ENCODE measurements around the gene FKBP1A.
A peak's percentile ranks its signal among the peaks of the same experiment; 100 is the strongest.

Gene FKBP1A

GRCh38 chr20:1381753-1382591, 10.9 kb downstream of the FKBP1A start:
- TF ChIP-seq SNAI2 (CRISPR knock-in tag; IDR thresholded peaks at IDR 0.05) (no peak), ARNTL (CRISPR knock-in tag; IDR thresholded peaks at IDR 0.05; ENCODE audit: borderline replicate concordance, low read depth) (no peak), POU6F1 (CRISPR knock-in tag; IDR thresholded peaks at IDR 0.05; ENCODE audit: borderline replicate concordance, low read depth) (no peak), TOX (CRISPR knock-in tag; IDR thresholded peaks at IDR 0.05; ENCODE audit: borderline replicate concordance) (no peak), ZC3H10 (CRISPR knock-in tag; IDR thresholded peaks at IDR 0.05) (no peak), PPARA (CRISPR knock-in tag; IDR thresholded peaks at IDR 0.05; ENCODE audit: borderline replicate concordance) (no peak), ZFP3 (CRISPR knock-in tag; IDR thresholded peaks at IDR 0.05) (no peak), ZNF565 (CRISPR knock-in tag; conservative IDR thresholded peaks at IDR 0.05; ENCODE audit: low read depth) (no peak), ISL1 (CRISPR knock-in tag; IDR thresholded peaks at IDR 0.05) (no peak), ZNF70 (CRISPR knock-in tag; IDR thresholded peaks at IDR 0.05) (no peak), CSRNP3 (CRISPR knock-in tag; IDR thresholded peaks at IDR 0.05) (no peak), BACH2 (CRISPR knock-in tag; IDR thresholded peaks at IDR 0.05; ENCODE audit: borderline replicate concordance) (no peak), TCF4 (CRISPR knock-in tag; IDR thresholded peaks at IDR 0.05; ENCODE audit: borderline replicate concordance) (no peak)
- ATAC-seq = peak; percentile 20; the same call in 1 of the 3 replicates

- TF ChIP-seq CSRNP3 (CRISPR knock-in tag; IDR thresholded peaks at IDR 0.05) = no peak
- no peak for TF ChIP-seq CSDC2 (CRISPR knock-in tag; IDR thresholded peaks at IDR 0.05)
- no peak for TF ChIP-seq GLIS3 (CRISPR knock-in tag; IDR thresholded peaks at IDR 0.05)
- no peak for TF ChIP-seq PATZ1 (CRISPR knock-in tag; IDR thresholded peaks at IDR 0.05; ENCODE audit: borderline replicate concordance)
- no peak for TF ChIP-seq RARB (CRISPR knock-in tag; IDR thresholded peaks at IDR 0.05)
- no peak for TF ChIP-seq ESRRG (CRISPR knock-in tag; IDR thresholded peaks at IDR 0.05)
- no peak for TF ChIP-seq TSHZ2 (CRISPR knock-in tag; IDR thresholded peaks at IDR 0.05)
- TF ChIP-seq OSR1 (CRISPR knock-in tag; IDR thresholded peaks at IDR 0.05) = no peak
- TF ChIP-seq POU6F1 (CRISPR knock-in tag; IDR thresholded peaks at IDR 0.05; ENCODE audit: borderline replicate concordance, low read depth) = no peak
- TF ChIP-seq ZNF8 (CRISPR knock-in tag; IDR thresholded peaks at IDR 0.05) = no peak
- TF ChIP-seq CREB5 (CRISPR knock-in tag; IDR thresholded peaks at IDR 0.05; ENCODE audit: low read depth) = no peak
- ATAC-seq = no peak
Observed at GRCh38 chr20:1378735-1379125, 14.1 kb downstream of the FKBP1A start.
